ENCODE results near the gene CORO1A. TPM values are rescaled to one million over a fixed set of nuclear protein-coding genes. Genes with fewer than 3 reads are reported as not detected.
"Not testable (repeated sequence)": the region's sequence is repeated elsewhere in the genome, so short reads cannot be mapped to it uniquely, and the experiment has no call there.

Gene CORO1A
- total RNA-seq, 1 donor from 2014 or later = 1.6 TPM

GRCh38 chr16:30185683-30186421 lies 2.5 kb downstream of the CORO1A start:
- TF ChIP-seq CTCF (IDR thresholded peaks at IDR 0.05; ENCODE audit: unreplicated experiment) = no peak
- Mint-ChIP-seq H3K9me3 (ENCODE audit: low read depth) (no peaks in the 10 kb centered on the region), H3K36me3 (ENCODE audit: insufficient read depth) (no peaks in the 10 kb centered on the region), H3K27ac (no peak overlapping the region), H3K4me1 (ENCODE audit: low read depth) (no peaks in the 10 kb centered on the region), H3K4me3 (ENCODE audit: low read depth) (no peak overlapping the region), H3K27me3 (peaks cover 17% of the 10 kb centered on the region)
- DNase-seq (ENCODE audit: low spot score, unreplicated experiment) = no peak

GRCh38 chr16:30186444-30186781 lies 3.0 kb downstream of the CORO1A start:
- no peaks in the 10 kb centered on the region for H3K9me3 Mint-ChIP-seq (ENCODE audit: low read depth)
- no peak for TF ChIP-seq CTCF (IDR thresholded peaks at IDR 0.05; ENCODE audit: unreplicated experiment)
- no peaks in the 10 kb centered on the region for H3K36me3 Mint-ChIP-seq (ENCODE audit: insufficient read depth)
- DNase-seq (ENCODE audit: low spot score, unreplicated experiment) = no peak
- H3K27me3 Mint-ChIP-seq = peaks cover 14% of the 10 kb centered on the region
- H3K4me1 Mint-ChIP-seq (ENCODE audit: low read depth) = no peaks in the 10 kb centered on the region
- H3K27ac Mint-ChIP-seq = no peak overlapping the region
- H3K4me3 Mint-ChIP-seq (ENCODE audit: low read depth) = no peak overlapping the region

GRCh38 chr16:30186782-30187555 lies 3.6 kb downstream of the CORO1A start:
- peak overlapping the region; percentile 52 for H3K27ac Mint-ChIP-seq
- H3K27me3 Mint-ChIP-seq = peaks cover 12% of the 10 kb centered on the region
- no peaks in the 10 kb centered on the region for H3K9me3 Mint-ChIP-seq (ENCODE audit: low read depth)
- no peaks in the 10 kb centered on the region for H3K4me1 Mint-ChIP-seq (ENCODE audit: low read depth)
- no peak overlapping the region for H3K4me3 Mint-ChIP-seq (ENCODE audit: low read depth)
- DNase-seq (ENCODE audit: low spot score, unreplicated experiment) = peak; percentile 49
- peak; percentile 63 for TF ChIP-seq CTCF (IDR thresholded peaks at IDR 0.05; ENCODE audit: unreplicated experiment)
- H3K36me3 Mint-ChIP-seq (ENCODE audit: insufficient read depth) = no peaks in the 10 kb centered on the region

- no peak overlapping the region for H3K4me3 Mint-ChIP-seq (ENCODE audit: low read depth)
- DNase-seq (ENCODE audit: low spot score, unreplicated experiment) = no peak
- no peaks in the 10 kb centered on the region for H3K9me3 Mint-ChIP-seq (ENCODE audit: low read depth)
- no peaks in the 10 kb centered on the region for H3K4me1 Mint-ChIP-seq (ENCODE audit: low read depth)
- H3K27ac Mint-ChIP-seq = no peak overlapping the region
- peaks cover 9% of the 10 kb centered on the region for H3K27me3 Mint-ChIP-seq
- TF ChIP-seq CTCF (IDR thresholded peaks at IDR 0.05; ENCODE audit: unreplicated experiment) = no peak
- no peaks in the 10 kb centered on the region for H3K36me3 Mint-ChIP-seq (ENCODE audit: insufficient read depth)
These were observed 4.1 kb downstream of the CORO1A start for GRCh38 chr16:30187556-30187865.

- Mint-ChIP-seq H3K4me1 (ENCODE audit: low read depth) (no peaks in the 10 kb centered on the region), H3K36me3 (ENCODE audit: insufficient read depth) (no peaks in the 10 kb centered on the region), H3K4me3 (ENCODE audit: low read depth) (no peak overlapping the region), H3K9me3 (ENCODE audit: low read depth) (no peaks in the 10 kb centered on the region), H3K27ac (no peak overlapping the region), H3K27me3 (peaks cover 9% of the 10 kb centered on the region)
- no peak for TF ChIP-seq CTCF (IDR thresholded peaks at IDR 0.05; ENCODE audit: unreplicated experiment)
- DNase-seq (ENCODE audit: low spot score, unreplicated experiment) = no peak
These were observed 4.7 kb downstream of the CORO1A start for GRCh38 chr16:30187971-30188561.

- H3K4me1 Mint-ChIP-seq (ENCODE audit: low read depth); DNase-seq (ENCODE audit: low spot score, unreplicated experiment); H3K27ac Mint-ChIP-seq; H3K27me3 Mint-ChIP-seq; H3K36me3 Mint-ChIP-seq (ENCODE audit: insufficient read depth); H3K4me3 Mint-ChIP-seq (ENCODE audit: low read depth); H3K9me3 Mint-ChIP-seq (ENCODE audit: low read depth): not testable (repeated sequence)
These were observed 7.8 kb downstream of the CORO1A start for GRCh38 chr16:30191158-30191557.

- not testable (repeated sequence) for H3K36me3 Mint-ChIP-seq (ENCODE audit: insufficient read depth); H3K27me3 Mint-ChIP-seq; DNase-seq (ENCODE audit: low spot score, unreplicated experiment); H3K4me1 Mint-ChIP-seq (ENCODE audit: low read depth); H3K9me3 Mint-ChIP-seq (ENCODE audit: low read depth); H3K27ac Mint-ChIP-seq; H3K4me3 Mint-ChIP-seq (ENCODE audit: low read depth)
These were observed 9.7 kb downstream of the CORO1A start for GRCh38 chr16:30193098-30193497.

GRCh38 chr16:30193615-30194014 lies 10.2 kb downstream of the CORO1A start, which contains the start of the genes BOLA2B and SLX1A:
Gene BOLA2B (minus strand): TSS chr16:30193666. CDS start chr16:30193595, 71 bp downstream.
Gene SLX1A (plus strand): TSS chr16:30193875. CDS start chr16:30194085, 210 bp downstream.
- H3K27ac Mint-ChIP-seq; H3K27me3 Mint-ChIP-seq; H3K4me1 Mint-ChIP-seq (ENCODE audit: low read depth); H3K36me3 Mint-ChIP-seq (ENCODE audit: insufficient read depth); DNase-seq (ENCODE audit: low spot score, unreplicated experiment); H3K4me3 Mint-ChIP-seq (ENCODE audit: low read depth); H3K9me3 Mint-ChIP-seq (ENCODE audit: low read depth): not testable (repeated sequence)
